IPS DF 4.7 (cell line): ENCODE data around the gene PHF5A.

Source experiments
- DNase-seq: peaks from one replicate; pipeline ENCODE4 v3.0.0-alpha.2; 2013; ENCODE audit warnings: low spot score; ENCODE audit errors: extremely low read depth

Gene PHF5A

GRCh38 chr22:41417622-41418390 is 50.7 kb downstream of the PHF5A start:
- DNase-seq: no peak

DNA sequence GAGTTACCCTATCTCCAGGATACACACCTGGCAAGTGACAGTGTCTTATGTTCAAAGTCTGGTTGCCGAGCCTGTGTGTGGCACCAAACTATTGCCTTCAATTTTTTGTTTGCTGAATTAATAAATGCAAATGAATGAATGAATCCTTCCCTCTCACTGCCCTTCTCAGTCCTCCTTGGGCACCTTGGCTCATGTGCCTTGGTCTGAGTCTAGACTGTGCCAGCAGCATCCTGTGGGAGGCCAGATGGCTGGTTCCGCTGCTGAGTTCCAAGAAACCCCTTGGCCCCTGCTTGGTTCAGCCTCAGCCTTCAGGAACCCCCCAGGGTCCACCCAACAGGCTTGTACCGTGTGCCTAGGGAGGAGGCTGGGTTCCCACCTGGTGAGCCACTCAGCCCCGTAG is 52.9 kb downstream of the PHF5A start:
- no peak for DNase-seq

DNA sequence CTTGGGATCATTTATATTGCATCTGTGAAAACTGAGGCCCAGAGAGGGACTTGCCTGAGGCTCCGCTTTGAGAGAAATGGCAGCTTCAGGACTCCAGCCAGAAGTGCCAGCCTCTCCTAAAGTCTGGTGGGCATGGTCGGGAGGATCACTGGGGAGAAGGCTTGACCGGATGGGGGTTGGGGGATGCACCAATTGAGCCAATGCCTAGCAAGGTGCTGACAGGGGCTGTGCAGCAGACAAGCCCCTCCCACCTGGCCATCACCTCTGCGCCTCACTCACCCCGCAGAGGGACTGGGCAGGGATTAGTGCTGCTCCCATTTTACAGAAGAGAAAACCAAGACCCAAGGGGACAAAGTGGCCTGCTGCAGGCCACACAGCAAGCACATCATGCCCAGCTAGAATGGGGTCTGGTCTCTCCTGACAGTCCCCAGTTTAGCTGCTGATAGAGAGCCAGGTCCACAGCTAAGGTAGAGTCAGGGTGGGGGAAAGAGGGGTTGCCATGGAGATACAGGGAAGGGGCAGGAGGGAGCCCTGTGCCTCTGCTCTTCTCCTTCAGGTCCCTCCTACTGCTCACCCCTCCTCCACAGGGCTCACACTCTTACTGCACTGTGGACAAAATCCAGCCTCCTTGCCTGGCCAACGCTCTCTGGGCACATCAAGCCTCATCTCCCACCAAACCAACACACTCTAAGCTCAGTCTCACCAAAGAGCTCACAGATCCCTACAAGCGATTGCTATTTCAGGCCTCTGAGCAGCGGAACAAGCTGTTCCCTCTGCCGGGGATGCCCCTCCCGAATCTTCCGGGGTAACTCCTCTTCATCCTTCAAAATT is 57.3 kb downstream of the PHF5A start:
- DNase-seq: no peak

- DNase-seq: no peak
Measured at GRCh38 chr22:41410311-41410751, 58.2 kb downstream of the PHF5A start.
